ENCODE measurements around the gene ZHX3. TPM values are rescaled to one million over a fixed set of nuclear protein-coding genes. Genes with fewer than 3 reads are reported as not detected.

ZHX3 gene
- total and polyA plus RNA-seq, 9 of the 15 experiments (the other 6 are each of a cell fraction or from before 2014, with no cell fraction given) = 0.80 to 14.6 (median 4.9) TPM

DNA sequence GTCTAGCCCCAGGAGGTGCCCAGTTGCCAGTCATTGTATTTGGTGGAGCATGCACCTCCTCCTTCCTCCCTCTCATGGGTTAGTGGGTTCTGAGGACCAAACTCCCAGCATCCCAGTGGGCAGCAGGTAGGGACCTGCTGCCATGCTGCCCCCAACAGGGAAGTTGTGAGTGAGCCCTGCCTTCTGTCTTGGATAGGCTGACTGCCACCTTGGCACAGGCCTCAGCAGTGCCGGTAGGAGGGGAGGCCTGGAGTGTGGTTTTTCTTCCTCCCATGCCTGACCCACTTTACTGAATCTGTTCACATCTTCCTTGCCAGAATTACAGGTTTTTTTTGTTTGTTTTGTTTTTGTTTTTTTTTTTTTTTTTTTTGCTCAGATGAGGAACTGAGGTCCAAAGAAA lies 155.6 kb downstream of the ZHX3 start:
- in situ Hi-C loops (cut with MboI) = no loop called here
- no peak overlapping the region for H3K4me2 ChIP-seq (ENCODE audit: insufficient read depth, low read length)
- no peak overlapping the region for H3K27ac ChIP-seq (ENCODE audit: extremely low read depth, low read depth, low read length)
- H2AFZ ChIP-seq (ENCODE audit: low read depth, low read length) = no peak overlapping the region
- H3K27me3 ChIP-seq (ENCODE audit: control insufficient read depth in 2 of 2, insufficient read depth in 2 of 2, low read length in 2 of 2) = no peaks in the 10 kb centered on the region
- WGBS (ENCODE audit: insufficient coverage, low coverage, missing lambda C conversion rate) = 71% methylated on average over 1 of the region's 1 CpG
- peaks cover 0 to 11% of the 10 kb centered on the region in 2 experiments; a peak in 3 of 5 replicates for H3K4me1 ChIP-seq (replicated peaks in 1 of 2; ENCODE audit: control insufficient read depth in 2 of 2, insufficient read depth in 2 of 2, low read length in 2 of 2)
- H3K36me3 ChIP-seq (ENCODE audit: control insufficient read depth, insufficient read depth, low read length) = peaks cover 60% of the 10 kb centered on the region; the same call in 2 of the 3 replicates
- H3K79me2 ChIP-seq (ENCODE audit: control insufficient read depth, insufficient read depth, low read length) = no peaks in the 10 kb centered on the region; the same call in 1 of the 3 replicates
- H3K9me1 ChIP-seq (ENCODE audit: control insufficient read depth, insufficient read depth, low read length) = peaks cover 11% of the 10 kb centered on the region
- intact Hi-C loops (cut with micrococcal nuclease) = no loop called here
- no peak for ATAC-seq
- peaks cover 22% of the 10 kb centered on the region for H4K20me1 ChIP-seq (replicated peaks; ENCODE audit: control insufficient read depth, insufficient read depth, low read length)
- no peak overlapping the region for H3K9ac ChIP-seq (ENCODE audit: insufficient read depth in 1 of 2, low read depth in 2 of 2, low read length in 2 of 2)
- no peaks in the 10 kb centered on the region for H3K9me3 ChIP-seq (replicated peaks; ENCODE audit: control insufficient read depth, insufficient read depth, low read depth, low read length)
- TF ChIP-seq FOXA3 (CRISPR knock-in tag; conservative IDR thresholded peaks at IDR 0.05 in 1 of 2, IDR thresholded peaks at IDR 0.05 in 1 of 2) (no peak), ETV1 (tag; conservative IDR thresholded peaks at IDR 0.05; ENCODE audit: low read depth) (no peak), ZNF23 (CRISPR knock-in tag; IDR thresholded peaks at IDR 0.05) (no peak), ZNF3 (CRISPR knock-in tag; IDR thresholded peaks at IDR 0.05) (no peak), PURB (CRISPR knock-in tag; IDR thresholded peaks at IDR 0.05; ENCODE audit: low read depth) (no peak), EZH2 (IDR thresholded peaks at IDR 0.05; ENCODE audit: borderline replicate concordance, low read depth, low read length) (no peak), CBFA2T2 (conservative IDR thresholded peaks at IDR 0.05) (no peak), KLF6 (CRISPR knock-in tag; IDR thresholded peaks at IDR 0.05; ENCODE audit: borderline replicate concordance) (no peak), ZNF277 (CRISPR knock-in tag; IDR thresholded peaks at IDR 0.05; ENCODE audit: borderline replicate concordance) (no peak), NFIC (IDR thresholded peaks at IDR 0.05) (no peak), GTF3C2 (IDR thresholded peaks at IDR 0.05; ENCODE audit: borderline replicate concordance, extremely low read depth, insufficient read length) (no peak), ZNF583 (CRISPR knock-in tag; IDR thresholded peaks at IDR 0.05) (no peak), BRCA1 (IDR thresholded peaks at IDR 0.05) (no peak), BRCA1 (CRISPR knock-in tag; IDR thresholded peaks at IDR 0.05) (no peak), PHF8 (IDR thresholded peaks at IDR 0.05; ENCODE audit: borderline replicate concordance, low read length) (no peak), HSF4 (CRISPR knock-in tag; IDR thresholded peaks at IDR 0.05; ENCODE audit: borderline replicate concordance) (no peak), SMAD2 (IDR thresholded peaks at IDR 0.05; ENCODE audit: low read depth, low read length) (no peak), CBFA2T3 (IDR thresholded peaks at IDR 0.05) (no peak), NCOA6 (IDR thresholded peaks at IDR 0.05) (no peak)
- TF ChIP-seq, protein P1, sequence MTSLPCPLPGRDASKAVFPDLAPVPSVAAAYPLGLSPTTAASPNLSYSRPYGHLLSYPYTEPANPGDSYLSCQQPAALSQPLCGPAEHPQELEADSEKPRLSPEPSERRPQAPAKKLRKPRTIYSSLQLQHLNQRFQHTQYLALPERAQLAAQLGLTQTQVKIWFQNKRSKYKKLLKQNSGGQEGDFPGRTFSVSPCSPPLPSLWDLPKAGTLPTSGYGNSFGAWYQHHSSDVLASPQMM (CRISPR knock-in tag; IDR thresholded peaks at IDR 0.05) = no peak
- FAIRE-seq = no peak
- CTCF ChIA-PET (ENCODE audit: low intra/inter-chr PET ratio) = no interaction called here
- H3K4me3 ChIP-seq = no peak overlapping the region
- POLR2A ChIA-PET = no interaction called here
- no TSS peak for BruUV-seq (replicated peaks)
- no peak for DNase-seq (ENCODE audit: extremely low read depth in 1 of 4, low spot score in 3 of 4)
